NCI-H524 (cell line): ENCODE data around the gene MTMR2.
"Not testable (repeated sequence)": the region's sequence is repeated elsewhere in the genome, so short reads cannot be mapped to it uniquely, and the experiment has no call there.

Source experiments
- DNase-seq, 2 experiments: peaks; one replicate each; lab custom pipeline; 2025; lab: John Stamatoyannopoulos, UW

The MTMR2 gene

DNA sequence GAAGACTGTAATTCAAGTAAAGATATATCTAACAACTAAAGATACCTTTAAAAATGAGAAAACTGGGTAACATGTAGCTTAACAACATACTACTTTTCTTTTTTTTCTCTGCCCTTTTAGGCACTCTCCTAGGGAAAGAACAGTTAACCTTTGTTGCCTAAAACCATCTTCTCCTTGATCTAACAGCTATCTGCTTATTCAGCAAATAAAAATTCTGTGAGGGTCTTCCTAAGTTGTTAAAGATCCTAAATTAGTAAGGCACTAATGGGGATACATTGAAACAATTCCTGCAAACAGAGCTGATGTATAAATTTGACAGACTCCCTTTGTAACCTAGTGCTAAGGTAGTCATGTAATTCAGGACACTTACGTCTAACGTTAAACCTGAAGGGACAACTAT is 39.1 kb downstream of the MTMR2 start:
- DNase-seq = no peak

- no peak for DNase-seq
Measured at GRCh38 chr11:95884376-95884775, 39.5 kb downstream of the MTMR2 start.

DNA sequence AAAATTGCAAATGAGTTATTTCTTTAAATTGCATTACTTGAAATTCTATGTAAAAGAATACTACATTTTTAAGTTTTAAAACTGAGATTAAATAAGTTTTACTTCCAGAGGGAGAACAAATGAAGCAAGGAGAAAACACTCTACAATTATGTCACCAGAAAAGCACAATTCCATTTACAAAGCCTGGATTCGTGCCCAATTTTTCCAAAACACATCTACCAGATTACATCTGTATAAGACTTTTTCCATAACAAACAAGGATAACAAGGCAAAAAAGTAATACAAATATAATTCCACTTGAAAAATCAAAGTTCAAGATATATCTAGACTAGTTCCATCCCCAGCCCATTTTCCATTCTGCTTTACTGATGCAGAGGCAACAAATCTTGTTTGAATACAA is 40.5 kb downstream of the MTMR2 start:
- no peak for DNase-seq

DNA sequence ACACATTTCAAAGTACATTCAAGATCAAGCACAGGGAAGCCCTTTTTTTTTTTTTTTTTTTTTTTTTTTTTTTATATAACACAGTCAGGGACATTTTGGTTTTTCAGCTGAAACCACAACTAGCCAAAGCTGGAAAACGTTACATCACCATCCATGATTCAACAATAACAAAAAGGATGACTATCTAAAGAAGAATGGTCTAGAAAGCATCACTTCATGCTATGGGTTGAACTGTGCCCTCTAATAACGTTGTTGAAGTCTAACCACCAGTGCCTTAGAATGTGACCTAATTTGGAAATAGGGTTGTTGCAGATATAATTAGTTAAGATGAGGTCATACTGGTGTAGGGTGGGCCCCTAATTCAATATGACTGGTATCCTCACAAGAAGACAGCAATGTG is 46.6 kb downstream of the MTMR2 start:
- DNase-seq = no peak

GRCh38 chr11:95870877-95871276 is 53.0 kb downstream of the MTMR2 start:
- DNase-seq = not testable (repeated sequence)

- DNase-seq = no peak
Measured at GRCh38 chr11:95867105-95867504, 56.8 kb downstream of the MTMR2 start.

- no peak for DNase-seq
Measured at GRCh38 chr11:95863486-95864140, 60.3 kb downstream of the MTMR2 start.

DNA sequence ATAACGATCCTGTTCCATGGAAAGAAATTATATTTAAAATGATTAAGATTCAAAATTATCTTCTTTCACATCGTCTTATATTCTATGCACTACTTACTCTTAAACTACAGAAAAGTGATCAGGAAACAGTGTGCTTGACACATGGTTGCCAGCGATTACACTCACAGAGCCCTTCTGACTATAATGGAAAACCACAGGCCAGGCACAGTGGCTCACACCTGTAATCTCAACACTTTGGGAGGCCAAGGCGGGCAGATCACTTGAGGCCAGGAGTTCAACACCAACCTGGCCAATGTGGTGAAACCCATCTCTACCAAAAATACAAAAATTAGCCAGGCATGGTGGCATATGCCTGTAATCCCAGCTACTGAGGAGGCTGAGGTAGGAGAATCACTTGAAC is 63.9 kb downstream of the MTMR2 start:
- DNase-seq = not testable (repeated sequence)

GRCh38 chr11:95854362-95854761 is 69.5 kb downstream of the MTMR2 start:
- DNase-seq = not testable (repeated sequence)

DNA sequence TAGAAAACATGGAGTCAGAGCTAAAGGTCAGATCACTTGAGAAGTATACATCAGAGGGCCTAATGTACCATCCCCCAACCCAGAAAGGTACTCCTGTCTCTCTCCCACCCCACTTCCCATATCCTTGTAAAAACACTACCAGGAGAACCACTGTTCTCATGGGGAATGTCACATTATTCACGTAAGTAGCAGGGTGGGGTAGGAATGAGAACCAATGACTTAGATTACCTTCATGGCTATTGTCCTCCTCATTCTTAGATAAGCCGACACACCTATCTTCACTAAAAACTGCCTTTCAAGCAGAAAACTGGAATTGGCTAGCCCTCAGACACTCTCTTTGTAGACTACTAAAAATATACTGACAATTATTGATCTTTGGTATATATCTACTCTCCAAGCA is 70.0 kb downstream of the MTMR2 start:
- DNase-seq = no peak

GRCh38 chr11:95853138-95853537 is 70.8 kb downstream of the MTMR2 start:
- DNase-seq = no peak

DNA sequence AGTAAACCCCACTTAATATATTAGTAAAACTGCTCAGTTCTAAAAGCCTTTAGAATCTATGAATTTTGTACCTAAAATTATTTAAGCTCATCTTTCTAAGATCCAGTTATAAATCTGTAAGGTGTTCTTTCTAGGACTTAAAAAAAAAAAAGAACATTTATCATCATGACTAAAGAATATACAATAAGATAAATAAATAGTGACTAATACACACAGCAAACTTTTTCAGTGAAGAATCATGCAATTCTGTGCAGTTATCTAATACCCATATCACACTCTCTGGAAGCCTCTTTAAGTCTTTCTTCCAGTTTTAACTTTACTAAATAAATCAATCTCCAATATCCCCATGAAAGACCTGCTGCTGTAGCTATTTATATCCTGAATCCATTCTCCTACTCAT is 73.8 kb downstream of the MTMR2 start:
- DNase-seq = no peak

GRCh38 chr11:95849087-95849825 is 74.7 kb downstream of the MTMR2 start:
- peak in 1 of 2 experiments; percentile 45 for DNase-seq

GRCh38 chr11:95845167-95845566 is 78.7 kb downstream of the MTMR2 start:
- no peak for DNase-seq

- peak; percentile 37 to 83 for DNase-seq
Measured at GRCh38 chr11:95835768-95836488, 88.0 kb downstream of the MTMR2 start.

DNA sequence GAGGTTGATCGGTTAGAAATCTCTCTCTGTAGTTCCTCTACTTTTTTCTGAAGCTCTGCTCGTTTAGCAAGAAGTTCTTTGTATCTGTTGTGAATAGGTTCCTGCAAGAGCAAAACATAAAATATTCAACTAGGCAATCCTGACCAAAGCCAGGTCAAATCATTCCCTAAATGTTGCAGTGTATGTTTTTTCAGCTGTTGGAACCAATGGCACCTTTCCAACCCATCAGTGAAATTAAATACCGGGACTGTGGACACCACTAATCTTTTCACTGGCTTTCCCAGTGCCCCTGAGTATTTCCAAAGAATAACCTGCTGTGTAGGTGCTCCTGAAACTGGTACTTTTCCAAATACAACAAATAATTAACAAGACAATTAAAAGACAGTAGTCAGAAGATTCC is 88.6 kb downstream of the MTMR2 start:
- no peak for DNase-seq

GRCh38 chr11:95833378-95833777 is 90.5 kb downstream of the MTMR2 start:
- no peak for DNase-seq

- no peak for DNase-seq
Measured at GRCh38 chr11:95832763-95833162, 91.1 kb downstream of the MTMR2 start.

GRCh38 chr11:95831198-95831883 is 92.6 kb downstream of the MTMR2 start:
- DNase-seq = no peak

DNA sequence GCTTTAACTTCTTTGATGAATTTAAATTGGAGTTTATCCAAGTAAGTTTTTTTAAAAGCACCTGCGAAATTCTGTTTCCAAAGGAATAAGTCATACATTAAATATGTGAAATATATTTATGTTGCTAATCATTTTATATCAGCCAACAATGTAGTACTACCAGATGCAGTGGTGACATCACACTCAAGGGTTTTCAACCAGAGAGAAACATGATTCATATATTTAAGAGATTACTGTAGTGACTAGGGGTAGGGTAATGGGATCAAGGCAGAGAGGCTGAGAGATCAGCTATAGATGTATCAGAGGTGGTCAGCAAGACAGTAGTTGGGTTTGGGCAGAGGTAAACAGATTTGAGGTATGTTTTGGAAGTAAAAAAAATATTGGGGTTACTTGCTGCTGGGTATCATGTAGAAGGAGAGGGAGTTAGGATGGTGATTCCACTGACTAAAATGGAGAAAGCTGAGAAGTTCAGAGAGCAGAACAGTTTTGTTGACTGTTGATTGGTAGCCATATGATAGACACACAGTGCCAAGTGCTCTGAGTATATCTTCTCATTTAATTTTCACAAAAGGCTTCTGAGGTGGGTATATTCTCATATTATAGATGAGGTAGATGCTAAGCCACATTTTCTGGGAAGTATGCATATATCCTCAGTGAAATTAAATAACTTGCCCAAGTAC is 94.2 kb downstream of the MTMR2 start:
- DNase-seq = no peak

DNA sequence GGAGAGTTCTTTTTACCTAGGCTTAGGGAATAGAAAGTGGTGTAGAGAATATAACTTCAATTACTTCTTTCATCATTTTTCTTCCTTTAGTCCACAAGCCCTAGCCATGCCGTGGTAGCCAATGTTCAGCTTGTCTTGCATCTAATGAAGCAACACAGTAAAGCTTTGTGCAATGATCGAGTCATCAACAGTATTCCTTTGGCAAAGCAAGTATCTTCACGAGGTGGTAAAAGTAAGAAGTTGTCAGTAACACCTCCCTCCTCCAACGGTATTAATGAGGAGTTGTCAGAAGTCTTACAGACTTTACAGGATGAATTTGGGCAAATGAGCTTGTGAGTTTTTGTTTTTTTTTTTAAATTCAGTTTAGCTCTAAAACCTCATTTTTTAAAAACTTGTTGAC is 96.2 kb downstream of the MTMR2 start:
- no peak for DNase-seq

- no peak for DNase-seq
Measured at GRCh38 chr11:95821640-95822039, 102.3 kb downstream of the MTMR2 start.
